NOMO-1 (cell line): Measurements from ENCODE around the gene SIGLEC10.
"Not testable (repeated sequence)": the region's sequence is repeated elsewhere in the genome, so short reads cannot be mapped to it uniquely, and the experiment has no call there.

Experiments
- DNase-seq, 2 experiments: peaks; one replicate each; lab custom pipeline; 2025; ENCODE audit not compliant: unreplicated experiment in 2 of 2; lab: John Stamatoyannopoulos, UW

Gene SIGLEC10, protein sequence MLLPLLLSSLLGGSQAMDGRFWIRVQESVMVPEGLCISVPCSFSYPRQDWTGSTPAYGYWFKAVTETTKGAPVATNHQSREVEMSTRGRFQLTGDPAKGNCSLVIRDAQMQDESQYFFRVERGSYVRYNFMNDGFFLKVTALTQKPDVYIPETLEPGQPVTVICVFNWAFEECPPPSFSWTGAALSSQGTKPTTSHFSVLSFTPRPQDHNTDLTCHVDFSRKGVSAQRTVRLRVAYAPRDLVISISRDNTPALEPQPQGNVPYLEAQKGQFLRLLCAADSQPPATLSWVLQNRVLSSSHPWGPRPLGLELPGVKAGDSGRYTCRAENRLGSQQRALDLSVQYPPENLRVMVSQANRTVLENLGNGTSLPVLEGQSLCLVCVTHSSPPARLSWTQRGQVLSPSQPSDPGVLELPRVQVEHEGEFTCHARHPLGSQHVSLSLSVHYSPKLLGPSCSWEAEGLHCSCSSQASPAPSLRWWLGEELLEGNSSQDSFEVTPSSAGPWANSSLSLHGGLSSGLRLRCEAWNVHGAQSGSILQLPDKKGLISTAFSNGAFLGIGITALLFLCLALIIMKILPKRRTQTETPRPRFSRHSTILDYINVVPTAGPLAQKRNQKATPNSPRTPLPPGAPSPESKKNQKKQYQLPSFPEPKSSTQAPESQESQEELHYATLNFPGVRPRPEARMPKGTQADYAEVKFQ

DNA sequence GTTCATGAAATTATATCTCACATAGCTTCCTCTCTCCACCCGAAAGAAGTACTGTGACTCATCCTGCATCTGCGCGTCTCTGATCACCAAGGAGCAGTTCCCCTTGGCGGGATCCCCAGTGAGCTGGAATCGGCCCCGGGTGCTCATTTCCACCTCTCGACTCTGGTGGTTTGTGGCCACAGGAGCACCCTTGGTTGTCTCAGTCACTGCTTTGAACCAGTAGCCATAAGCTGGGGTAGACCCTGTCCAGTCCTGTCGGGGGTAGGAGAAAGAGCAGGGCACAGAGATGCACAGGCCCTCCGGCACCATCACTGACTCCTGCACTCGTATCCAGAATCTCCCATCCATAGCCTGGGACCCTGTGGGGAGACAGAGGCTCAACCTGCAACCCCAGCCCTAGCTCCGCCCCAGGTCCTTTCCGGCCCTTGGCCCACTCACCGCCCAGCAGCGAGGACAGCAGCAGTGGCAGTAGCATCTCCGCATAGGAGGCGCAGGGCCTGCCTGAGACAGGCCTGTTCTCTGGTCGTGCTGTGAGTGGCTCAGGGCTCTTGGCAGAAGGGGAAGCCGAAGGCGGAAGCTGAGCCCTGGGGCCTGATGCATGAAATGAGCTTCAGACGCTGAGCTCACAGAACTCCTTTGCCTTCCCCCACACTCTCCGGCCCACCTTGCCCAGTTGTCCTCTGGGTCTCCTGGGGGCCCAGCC lies at the start of gene SIGLEC10:
Gene SIGLEC10 (minus strand): TSS at position 536 of the 703 bp plus-strand sequence. CDS start 61 bp downstream, at position 475.
- DNase-seq, result peak; percentile 91 to 92

DNA sequence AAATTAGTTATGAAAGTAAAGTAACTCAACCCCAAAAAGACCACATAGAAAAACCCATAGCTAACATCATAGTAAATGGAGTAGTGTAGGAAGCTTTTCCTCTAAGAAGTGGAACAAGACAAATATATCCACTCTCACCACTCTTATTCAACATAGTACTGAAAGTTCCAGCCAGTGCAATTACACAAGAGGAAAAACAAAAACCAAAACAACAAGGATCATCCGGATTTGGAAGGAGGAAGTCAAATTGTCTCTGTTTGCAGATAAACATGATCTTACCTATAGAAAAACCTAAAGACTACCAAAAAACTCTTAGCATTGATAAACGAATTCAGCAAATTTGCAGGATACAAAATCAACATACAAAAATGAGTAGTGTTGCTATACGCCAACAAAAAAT lies 49.3 kb upstream of the SIGLEC10 start:
- no peak for DNase-seq

DNA sequence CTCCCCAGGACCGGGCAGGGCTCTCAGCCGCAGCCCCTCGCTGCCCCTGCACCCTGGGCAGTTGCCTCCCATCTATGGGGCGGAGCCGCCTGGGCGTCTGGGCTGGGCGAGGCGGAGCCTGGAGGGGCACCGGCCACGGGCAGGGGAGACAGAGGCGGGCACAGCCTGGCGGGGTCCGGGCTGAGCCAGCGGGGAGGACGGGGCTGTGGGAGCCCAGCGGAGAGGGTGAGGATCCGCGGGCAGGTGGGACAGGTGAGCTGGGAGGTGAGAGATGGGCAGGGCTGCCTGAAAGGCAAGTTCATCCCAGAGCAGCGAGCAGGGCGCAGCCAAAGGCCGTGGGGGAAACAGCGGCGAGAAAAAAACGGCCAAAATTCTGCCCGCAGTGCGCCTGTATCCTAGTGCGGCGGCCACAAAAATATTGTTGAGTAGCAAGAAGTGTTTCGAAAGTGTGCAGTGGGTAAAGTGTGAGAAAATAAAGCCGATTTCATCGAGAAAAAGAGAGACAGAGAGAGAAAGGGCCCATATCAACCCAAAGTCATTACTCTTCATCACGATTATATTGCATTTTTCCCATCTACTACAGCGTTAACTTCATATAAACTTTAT lies 46.6 kb upstream of the SIGLEC10 start:
- not testable (repeated sequence) for DNase-seq

DNA sequence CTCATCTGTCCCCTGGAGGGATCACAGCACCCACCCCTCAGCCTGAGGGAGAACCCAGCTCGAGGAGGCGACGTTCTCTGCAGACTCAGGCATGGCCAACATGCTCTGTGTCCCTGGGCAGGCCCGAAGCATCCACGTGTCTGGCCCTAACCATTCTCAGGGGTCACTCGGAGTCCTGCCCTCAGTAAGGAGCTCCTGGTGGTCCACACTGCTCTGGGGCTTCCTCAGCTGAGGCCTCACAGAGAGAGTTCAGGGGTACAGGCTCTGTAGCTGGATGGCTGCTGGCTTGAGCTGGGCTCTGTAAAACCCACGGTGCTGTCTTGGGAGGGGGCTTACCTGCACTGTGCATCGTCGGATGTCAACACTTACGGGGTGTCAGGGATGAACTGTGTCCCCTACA lies 45.2 kb upstream of the SIGLEC10 start:
- DNase-seq, result no peak

DNA sequence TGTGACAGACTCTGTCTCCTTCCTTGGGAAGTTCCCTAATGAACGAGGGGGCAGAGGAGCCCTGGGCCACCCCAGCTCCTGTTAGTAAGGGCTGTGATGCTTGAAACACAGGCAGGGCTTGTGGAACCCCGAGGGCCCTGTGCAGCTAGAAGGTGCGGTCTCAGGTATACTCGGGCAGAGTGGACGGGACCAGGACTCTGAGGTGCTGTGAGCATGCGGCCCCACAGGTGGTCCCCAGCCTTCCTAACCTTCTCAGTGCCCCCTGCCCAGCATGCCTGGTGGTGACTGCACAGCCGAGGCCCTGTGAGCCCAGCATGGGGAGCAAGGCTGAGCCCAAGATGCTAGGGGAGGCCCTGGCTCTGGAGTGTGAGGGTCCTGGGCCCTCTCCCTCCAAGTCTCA lies 44.8 kb upstream of the SIGLEC10 start:
- no peak for DNase-seq

DNA sequence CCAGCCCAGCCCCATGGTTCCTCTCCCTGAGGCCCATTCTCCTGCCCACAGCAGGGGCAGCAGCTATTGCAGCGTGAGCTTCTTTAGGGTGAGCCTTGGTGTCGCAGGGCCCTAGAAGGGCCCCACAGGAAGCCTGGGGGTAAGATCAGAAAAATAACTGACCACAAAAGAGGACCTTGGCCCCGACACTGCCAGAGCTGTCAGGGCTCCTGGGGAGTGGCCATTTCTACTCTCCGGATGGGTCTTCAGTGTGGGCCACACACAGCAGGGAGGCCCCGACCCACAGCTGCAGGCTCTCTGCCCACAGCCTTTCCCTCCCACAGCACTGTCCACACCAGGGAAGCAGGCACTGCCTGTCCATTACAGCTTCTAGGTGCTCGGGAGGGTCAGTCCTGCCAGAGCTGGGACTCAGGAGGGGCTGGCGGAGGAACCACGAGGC lies 44.3 kb upstream of the SIGLEC10 start:
- DNase-seq, result peak; percentile 39 to 52

DNA sequence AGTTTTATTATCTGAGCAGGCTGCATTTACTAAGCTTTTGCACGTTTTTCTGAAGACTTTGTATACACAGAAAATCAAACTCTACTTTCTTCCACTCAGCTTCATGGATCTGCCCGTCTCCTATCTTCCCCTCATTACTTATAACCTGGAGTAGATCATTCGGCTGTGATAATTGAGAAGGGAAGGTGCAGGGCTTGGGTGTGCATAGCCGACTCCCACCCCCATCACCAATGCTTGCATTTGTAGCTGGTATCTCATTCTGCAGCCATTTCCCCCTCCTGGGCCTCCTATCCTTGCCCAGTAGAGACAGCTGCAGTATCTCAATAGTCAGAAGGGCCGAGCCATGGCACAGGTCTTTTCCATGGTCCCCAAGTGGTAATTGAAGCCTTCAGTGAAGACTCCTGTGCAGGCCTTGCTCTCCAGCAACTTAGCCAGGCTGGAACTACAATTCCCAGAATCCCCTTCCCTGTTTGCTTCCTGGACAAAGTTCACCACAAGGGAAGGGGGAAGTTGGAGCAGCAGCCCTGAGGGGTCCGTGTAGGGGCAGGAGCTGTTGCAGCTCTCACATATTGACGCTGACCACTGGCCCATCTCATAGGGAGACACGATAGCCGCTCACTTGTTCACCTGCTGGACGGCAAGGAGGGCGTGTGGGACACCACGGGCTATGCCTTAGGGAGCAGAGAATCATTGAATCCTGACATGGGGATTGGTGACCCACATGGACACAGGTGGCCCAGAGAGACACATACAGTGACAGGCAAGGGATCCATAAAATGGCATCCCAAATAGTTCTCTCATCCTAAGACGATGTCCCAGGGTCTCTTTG lies 42.9 kb upstream of the SIGLEC10 start:
- peak; percentile 72 to 73 for DNase-seq

DNA sequence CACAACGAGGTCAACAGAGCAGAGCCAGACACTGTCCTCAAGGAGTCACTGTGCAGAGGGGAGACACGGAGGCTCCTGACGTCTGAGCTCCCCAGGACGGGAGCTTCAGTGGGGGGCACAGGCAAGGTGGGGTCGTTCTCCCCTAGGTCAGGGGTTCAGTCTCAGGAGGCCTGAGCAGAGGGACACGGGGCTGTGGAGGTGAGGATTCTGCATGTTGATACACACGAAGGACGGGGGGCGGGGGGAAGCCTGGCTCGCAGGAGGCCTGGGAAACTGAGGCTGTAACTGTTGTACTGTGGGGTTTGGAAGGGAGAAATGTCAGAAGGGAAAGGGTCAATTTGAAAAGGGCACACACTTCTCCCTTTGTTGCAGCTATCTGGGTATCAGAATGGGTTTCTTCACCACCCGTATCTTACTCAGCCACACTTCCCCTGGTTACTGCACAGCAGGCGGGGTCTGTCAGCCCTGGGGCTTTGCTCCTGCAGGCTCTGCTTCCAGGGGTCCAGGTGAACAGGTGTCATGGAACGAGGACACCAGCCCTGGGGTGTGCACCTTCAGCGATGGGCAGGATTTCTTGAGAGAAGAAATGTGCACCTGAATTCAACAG lies 41.6 kb upstream of the SIGLEC10 start:
- no peak for DNase-seq

DNA sequence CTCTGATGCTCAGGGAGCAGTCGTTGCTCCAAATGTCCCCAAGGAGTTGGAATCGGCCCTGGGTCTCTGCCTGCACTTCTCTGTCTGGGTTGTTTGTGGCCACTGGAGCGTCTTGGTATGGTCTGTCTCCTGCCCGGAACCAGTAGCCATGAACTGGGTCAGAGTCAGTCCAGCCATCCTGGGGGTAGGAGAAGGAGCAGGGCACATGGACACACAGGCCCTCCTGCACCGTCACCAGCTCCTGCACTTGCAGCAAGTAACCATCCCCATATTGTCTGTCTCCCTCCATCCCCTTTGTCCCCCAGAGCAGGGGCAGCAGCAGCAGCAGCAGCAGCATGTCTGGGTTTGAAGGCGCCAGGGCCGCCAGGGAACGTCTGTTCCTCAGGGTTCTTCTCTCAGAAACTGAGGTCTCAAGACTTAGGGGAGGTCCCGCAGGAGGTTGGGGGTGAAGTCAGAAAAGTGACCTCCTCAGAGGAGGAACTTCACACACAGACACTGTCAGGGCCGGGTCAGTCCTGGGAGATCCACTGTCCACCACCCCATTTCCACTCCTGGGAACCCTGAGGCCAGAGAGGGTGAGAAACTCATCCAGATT lies 40.7 kb upstream of the SIGLEC10 start, which contains the start of gene SIGLEC8:
Gene SIGLEC8 (minus strand): TSS at position 404 of the 595 bp plus-strand sequence. CDS start 67 bp downstream, at position 337.
- no peak for DNase-seq

DNA sequence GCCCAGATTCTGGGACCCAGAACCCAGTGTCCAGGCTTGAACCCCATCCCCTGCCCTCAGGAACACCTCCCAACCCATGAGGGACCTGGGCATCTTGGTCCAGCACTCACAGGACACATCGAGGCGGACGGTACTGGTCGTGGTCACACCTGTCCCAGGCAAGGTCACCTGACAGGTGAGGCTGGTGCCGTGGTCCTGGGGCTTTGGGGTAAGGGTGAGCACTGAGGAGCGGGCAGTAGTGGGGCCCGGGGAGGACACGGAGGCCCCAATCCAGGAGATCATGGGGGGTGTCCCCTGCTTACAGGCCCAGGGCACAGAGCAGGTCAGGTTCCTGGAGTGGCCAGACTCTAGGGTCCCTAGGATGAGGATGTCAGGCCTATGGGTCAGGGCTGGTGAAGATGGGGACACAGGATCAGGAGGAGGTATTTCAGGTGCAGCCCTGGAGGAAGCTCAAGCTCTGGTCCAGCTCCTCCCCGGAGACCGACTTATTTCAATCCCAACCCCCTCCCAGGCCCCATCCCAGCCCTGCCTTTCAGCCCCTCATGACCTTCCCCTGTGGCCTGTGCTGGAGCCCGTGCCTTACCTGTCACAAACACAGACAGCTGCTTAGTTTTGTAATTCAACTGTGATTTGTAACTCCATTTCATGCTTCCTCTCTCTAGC lies 40.0 kb upstream of the SIGLEC10 start:
- DNase-seq, result no peak

DNA sequence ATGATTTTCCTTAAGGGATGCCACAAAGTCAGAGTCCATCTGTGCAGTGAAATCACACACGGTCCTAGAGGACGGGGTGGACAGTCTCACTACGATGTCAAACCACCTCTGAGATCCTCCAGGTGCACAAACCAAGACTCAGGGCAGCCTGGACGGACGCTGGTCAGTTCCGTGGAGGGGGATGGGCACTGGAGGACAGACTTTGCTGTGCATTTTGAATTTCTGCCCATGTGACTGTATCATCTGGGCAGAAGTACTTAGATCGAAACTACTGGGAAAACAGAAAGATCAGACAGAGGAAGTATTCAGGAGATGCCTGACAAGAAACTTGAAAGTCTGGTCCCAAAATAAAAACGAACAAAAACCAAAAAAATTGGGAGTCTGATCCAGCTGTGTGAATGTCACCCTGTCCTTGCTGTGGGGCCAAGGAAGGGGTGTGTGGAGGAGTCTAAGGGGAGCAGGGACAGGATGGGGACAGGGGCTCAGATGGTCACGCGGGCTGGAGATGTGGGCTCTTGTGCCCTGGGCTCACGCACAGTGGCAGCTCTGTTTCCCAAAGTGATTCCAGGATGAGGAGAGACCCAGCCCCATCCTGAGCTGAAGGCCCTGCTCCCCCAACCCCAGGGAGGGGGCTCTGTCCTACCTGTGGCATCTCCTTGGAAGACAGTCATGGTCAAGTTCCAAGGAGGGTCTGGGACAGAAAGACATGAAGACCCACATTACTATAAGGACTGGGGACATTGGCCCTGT lies 39.3 kb upstream of the SIGLEC10 start:
- DNase-seq, result peak in 1 of 2 experiments; percentile 21

DNA sequence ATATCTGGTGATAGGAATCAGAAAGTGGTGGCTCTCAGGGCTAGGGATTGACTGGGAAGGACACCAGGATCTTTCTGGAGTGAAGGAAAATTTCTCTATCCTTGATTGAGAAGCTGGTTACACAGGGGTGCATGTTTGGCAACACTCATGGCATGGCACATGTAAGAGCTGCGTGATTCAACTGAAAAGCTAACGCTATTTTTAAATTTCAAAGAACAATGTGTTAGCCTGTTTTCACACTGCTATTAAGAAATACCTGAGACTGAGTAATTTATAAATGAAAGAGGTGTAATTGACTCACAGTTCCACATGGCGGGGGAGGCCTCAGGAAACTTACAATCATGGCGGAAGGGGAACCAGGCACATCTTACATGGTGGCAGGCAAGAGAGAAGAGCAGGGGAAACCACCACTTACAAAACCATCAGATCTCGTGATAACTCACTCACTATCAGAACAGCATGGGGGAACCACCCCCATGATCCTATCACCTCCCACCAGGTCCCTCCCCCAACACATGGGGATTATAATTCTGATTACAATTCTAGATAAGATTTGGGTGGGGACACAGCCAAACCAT lies 33.4 kb upstream of the SIGLEC10 start:
- DNase-seq, result no peak

DNA sequence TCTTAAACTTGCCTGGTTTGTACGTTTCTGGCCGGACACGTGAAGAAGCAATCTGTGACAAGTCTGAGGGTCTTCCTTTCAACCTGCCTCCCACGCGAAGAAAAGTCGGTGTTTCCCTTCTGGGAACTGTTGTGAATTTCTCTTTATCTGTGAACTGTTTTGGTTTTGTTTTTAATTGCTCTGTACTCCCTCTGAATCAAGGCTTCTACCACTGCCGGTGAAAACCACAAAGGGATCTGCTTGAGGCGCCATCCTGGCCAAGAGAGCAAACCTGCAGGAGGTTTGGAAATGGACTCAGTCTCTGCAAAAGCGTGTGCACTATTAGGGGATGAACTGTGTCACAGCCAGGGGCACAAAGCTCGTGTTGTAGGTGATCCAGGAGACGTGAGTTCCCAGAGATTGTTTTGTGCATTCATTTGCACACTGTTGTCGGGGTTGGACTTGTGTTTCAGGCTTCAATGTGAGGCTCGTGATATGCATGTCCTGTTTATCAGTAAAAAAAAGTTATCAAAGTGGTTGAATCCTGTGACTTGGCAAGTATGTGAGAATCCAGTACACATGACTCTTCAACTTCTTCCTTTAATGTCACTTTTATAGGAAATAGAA lies 31.1 kb upstream of the SIGLEC10 start:
- DNase-seq, result no peak

DNA sequence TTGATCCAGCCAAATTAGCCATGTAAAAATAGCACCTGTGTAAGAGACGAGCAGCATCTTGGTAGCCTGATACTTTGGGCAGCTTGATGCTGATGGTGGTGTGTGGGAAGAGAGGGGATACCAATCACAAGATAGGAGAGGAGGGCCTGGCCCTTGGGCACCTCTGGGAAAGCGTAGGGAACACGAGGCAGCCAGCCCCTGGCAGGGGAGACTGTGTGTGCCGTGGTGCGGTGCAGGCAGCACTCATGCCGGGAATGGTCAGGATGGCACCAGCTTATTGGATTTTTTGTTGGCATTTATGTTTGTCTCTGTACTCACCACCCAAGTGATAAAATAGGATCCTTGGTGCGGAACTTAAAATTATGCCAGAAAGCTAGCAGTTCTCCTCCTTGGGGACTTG lies 30.6 kb upstream of the SIGLEC10 start:
- no peak for DNase-seq

DNA sequence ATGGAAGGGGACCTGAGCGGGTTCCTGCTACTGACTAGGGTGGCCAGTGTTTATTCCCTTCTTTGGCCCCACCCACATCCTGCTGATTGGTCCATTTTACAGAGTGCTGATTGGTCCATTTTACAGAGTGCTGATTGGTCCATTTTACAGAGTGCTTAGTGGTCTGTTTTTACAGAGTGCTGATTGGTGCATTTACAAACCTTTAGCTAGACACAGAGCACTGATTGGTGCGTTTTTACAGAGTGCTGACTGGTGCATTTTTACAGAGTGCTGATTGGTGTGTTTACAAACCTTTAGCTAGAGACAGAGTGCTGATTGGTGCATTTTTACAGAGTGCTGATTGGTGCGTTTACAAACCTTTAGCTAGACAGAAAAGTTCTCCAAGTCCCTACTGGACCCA lies 30.1 kb upstream of the SIGLEC10 start:
- not testable (repeated sequence) for DNase-seq

DNA sequence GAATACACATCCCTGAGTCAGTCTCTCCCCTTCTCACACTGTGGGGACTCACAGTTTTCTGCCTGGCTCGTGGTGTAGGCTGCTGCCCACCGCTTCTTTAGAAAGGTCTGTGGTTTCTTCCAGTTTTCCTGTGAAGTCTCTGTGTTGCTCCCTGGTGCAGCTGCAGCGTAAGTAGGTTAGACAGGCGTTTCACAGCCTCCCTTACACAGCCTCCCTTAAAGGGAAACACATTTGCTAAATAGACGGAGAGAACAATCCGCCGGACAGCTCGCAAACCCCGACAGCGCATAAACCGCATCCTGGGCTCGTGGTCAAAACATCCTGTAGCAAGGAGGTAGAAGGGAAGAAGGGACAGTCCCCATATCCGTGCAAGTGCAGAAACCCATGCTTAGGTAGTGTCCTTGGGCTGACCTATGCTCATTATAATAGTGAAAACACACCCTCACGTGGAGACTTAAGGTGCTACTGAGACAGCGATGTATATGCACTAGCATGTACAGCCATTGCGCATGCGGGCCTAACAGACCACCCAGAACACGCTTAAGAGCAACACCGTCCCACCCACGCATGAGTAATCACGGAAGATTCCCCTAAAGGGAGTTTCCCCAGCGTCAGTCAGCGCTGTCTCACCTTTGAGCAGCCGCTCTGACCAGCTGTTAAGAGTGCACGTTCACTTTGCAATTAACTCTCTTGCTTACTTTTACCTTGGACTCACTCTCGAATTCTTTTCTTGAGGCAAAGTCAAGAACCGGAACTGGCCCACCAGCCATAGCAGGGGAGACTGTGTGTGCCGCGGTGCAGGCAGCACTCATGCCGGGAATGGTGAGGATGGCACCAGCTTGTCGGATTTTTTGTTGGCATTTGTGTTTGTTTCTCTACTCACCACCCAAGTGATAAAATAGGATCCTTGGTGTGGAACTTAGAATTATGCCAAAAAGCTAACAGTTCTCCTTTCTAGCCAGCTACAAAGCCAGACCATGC lies 24.3 kb upstream of the SIGLEC10 start:
- DNase-seq, result no peak
